ENCODE data around the gene RPS6KA1.

- TF ChIP-seq CTCF (IDR thresholded peaks at IDR 0.05; ENCODE audit: control extremely low read depth in 1 of 3, insufficient read depth in 1 of 3, low read depth in 1 of 3, low read length in 3 of 3) (no peak), POLR2A (IDR thresholded peaks at IDR 0.05; ENCODE audit: control extremely low read depth in 1 of 2, low read depth in 2 of 2, low read length in 2 of 2) (no peak), YY1 (IDR thresholded peaks at IDR 0.05; ENCODE audit: low read depth, low read length) (no peak), BACH1 (IDR thresholded peaks at IDR 0.05; ENCODE audit: low read length) (no peak), EGR1 (IDR thresholded peaks at IDR 0.05; ENCODE audit: borderline replicate concordance, low read depth, low read length) (no peak), RXRA (IDR thresholded peaks at IDR 0.05; ENCODE audit: insufficient read depth, low read depth, low read length) (no peak), EZH2 (IDR thresholded peaks at IDR 0.05; ENCODE audit: low read depth, low read length, severe bottlenecking) (no peak), RBBP5 (IDR thresholded peaks at IDR 0.05; ENCODE audit: borderline replicate concordance, low read depth, low read length) (no peak), SUZ12 (IDR thresholded peaks at IDR 0.05; ENCODE audit: low read length) (no peak), JUND (IDR thresholded peaks at IDR 0.05; ENCODE audit: low read length) (no peak), SP1 (IDR thresholded peaks at IDR 0.05; ENCODE audit: low read depth, low read length) (no peak), EP300 (IDR thresholded peaks at IDR 0.05; ENCODE audit: borderline replicate concordance in 1 of 2, low read depth in 2 of 2, low read length in 2 of 2) (no peak), ZNF274 (IDR thresholded peaks at IDR 0.05; ENCODE audit: borderline replicate concordance, extremely low read depth, low read length) (no peak), CHD1 (IDR thresholded peaks at IDR 0.05; ENCODE audit: low read depth, low read length) (no peak)
These were observed 63.8 kb downstream of the RPS6KA1 start for GRCh38 chr1:26593385-26593784.

Measured in H1 (cell line).